Esophagus squamous epithelium (tissue), 5 donors: ENCODE results near the gene RIPOR2. TPM values are rescaled to one million over a fixed set of nuclear protein-coding genes. Genes with fewer than 3 reads are reported as not detected.

ENCODE experiments used
- DNase-seq: peaks from one replicate; lab custom pipeline; 2025; lab: John Stamatoyannopoulos, UW
- H3K27ac ChIP-seq, 4 donors: fragments of 200-600 bp; sonication (generic); one replicate each; pipeline ENCODE4 v1.5.1; 2016 to 2019; ENCODE audit warnings: mild to moderate bottlenecking in 1 of 4
- H3K27me3 ChIP-seq, 4 donors: fragments of 200-600 bp; sonication (generic); 1 replicate in 3 of 4; 2 replicates in 1 of 4; pipeline versions ENCODE4 v1.5.1 to v1.6.0; 2017 to 2021; ENCODE audit warnings: antibody characterized with exemption in 1 of 4
- H3K36me3 ChIP-seq, 3 donors: fragments of 200-600 bp; sonication (generic); one replicate each; pipeline ENCODE4 v1.5.1; 2016 to 2019
- H3K4me1 ChIP-seq, 3 donors: fragments of 200-600 bp; sonication (generic); one replicate each; pipeline ENCODE4 v1.5.1; 2017 to 2019
- H3K4me3 ChIP-seq, 4 donors: fragments of 200-600 bp; sonication (generic); 1 replicate in 3 of 4; 2 replicates in 1 of 4; pipeline ENCODE4 v1.5.1; 2016 to 2019; ENCODE audit warnings: mild to moderate bottlenecking in 2 of 4, moderate library complexity in 1 of 4
- H3K9me3 ChIP-seq, 3 donors: fragments of 200-600 bp; sonication (generic); one replicate each; pipeline ENCODE4 v1.5.1; 2016 to 2019
- POLR2A ChIP-seq, 4 donors: fragments of 450-650 bp; IDR thresholded peaks; one replicate each; pipeline ENCODE4 v1.6.1; 2017; ENCODE audit warnings: antibody characterized with exemption in 4 of 4, mild to moderate bottlenecking in 4 of 4, moderate library complexity in 3 of 4
- WGBS, 2 donors: methylation state at CpG; one replicate each; pipeline ENCODE4 v1.1.5; 2018; 5-methylcytosine and 5-hydroxymethylcytosine counted together
- intact Hi-C: fragments of 100-400 bp; cut with DNase I; formaldehyde crosslinking; loops from one replicate; pipeline ENCODE4 v1.15.0; 2022
- total RNA-seq, 4 donors: library from RNA; depleted of rRNA; stranded (reverse); fragments of >200 nt; gene quantifications; one replicate each; pipeline ENCODE4 v1.1.0, GENCODE V29; 2016
- TF ChIP-seq, protein P1 (sequence below), 6 experiments: fragments of 450-650 bp in 4 of 6; fragments of 200-600 bp in 2 of 6; sonication (generic) in 2 of 6; IDR thresholded peaks; one replicate each; pipeline ENCODE4 v1.5.1; 2016 to 2019; ENCODE audit warnings: antibody characterized with exemption in 6 of 6, mild to moderate bottlenecking in 4 of 6, moderate library complexity in 4 of 6
- donor health status: DM: yes; HTN: yes; CAD: no.

The RIPOR2 gene
- total RNA-seq, 4 donors from 2014 or later = 0.83 to 4.4 (median 3.3) TPM

DNA sequence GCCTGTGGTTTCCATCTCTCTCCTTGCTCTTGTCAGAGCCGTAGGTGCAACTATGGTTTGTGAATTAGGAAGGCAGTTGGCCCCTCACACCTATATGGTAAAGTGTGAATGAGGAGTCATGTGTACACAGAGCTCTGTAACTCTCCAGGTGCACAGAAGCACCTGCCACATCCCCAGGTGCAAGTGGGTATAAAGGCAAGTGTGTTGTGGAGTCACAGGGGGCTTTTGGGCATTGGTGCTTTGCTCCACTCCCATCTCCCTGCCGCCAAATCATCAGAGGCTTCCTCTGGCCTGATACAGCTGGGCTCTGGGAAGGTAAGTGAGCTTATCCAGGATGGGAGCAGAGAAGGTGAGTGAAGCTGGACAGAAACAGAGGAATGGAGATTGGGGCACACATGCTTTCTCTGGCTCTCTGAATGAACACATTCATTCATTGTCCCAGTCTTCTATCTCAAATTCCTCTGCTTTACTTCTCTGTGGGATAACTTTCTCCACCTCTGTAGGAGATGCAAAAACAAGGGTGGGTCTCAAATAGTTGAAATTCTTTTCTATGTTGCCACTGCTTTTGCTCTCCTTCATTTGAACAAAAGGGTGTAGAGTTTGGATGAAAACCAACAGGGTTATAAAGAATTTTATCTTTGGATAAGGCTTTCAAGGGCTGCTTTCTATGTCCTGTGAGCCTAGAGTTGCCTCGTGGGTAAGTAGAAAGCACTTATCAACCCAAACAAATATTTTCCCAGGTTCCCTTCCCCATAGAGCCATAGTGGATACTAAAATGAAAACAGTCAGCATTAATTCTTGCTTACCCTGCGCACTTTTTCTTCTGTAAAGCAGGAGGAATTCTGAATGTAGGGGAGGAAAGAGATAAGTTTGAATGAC, 45.0 kb upstream of the RIPOR2 start:
- H3K4me3 ChIP-seq = no peak overlapping the region
- H3K9me3 ChIP-seq = no peaks in the 10 kb centered on the region
- TF ChIP-seq, protein P1, sequence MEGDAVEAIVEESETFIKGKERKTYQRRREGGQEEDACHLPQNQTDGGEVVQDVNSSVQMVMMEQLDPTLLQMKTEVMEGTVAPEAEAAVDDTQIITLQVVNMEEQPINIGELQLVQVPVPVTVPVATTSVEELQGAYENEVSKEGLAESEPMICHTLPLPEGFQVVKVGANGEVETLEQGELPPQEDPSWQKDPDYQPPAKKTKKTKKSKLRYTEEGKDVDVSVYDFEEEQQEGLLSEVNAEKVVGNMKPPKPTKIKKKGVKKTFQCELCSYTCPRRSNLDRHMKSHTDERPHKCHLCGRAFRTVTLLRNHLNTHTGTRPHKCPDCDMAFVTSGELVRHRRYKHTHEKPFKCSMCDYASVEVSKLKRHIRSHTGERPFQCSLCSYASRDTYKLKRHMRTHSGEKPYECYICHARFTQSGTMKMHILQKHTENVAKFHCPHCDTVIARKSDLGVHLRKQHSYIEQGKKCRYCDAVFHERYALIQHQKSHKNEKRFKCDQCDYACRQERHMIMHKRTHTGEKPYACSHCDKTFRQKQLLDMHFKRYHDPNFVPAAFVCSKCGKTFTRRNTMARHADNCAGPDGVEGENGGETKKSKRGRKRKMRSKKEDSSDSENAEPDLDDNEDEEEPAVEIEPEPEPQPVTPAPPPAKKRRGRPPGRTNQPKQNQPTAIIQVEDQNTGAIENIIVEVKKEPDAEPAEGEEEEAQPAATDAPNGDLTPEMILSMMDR (IDR thresholded peaks at IDR 0.05) = no peak
- no peak for TF ChIP-seq POLR2A (IDR thresholded peaks at IDR 0.05)
- H3K27ac ChIP-seq = no peak overlapping the region
- no peaks in the 10 kb centered on the region for H3K36me3 ChIP-seq
- no peak for DNase-seq
- intact Hi-C loops = no loop called here
- WGBS, 2 donors = 82 to 83% methylated on average over 4 of the region's 4 CpGs
- no peaks in the 10 kb centered on the region for H3K27me3 ChIP-seq
- no peaks in the 10 kb centered on the region for H3K4me1 ChIP-seq

DNA sequence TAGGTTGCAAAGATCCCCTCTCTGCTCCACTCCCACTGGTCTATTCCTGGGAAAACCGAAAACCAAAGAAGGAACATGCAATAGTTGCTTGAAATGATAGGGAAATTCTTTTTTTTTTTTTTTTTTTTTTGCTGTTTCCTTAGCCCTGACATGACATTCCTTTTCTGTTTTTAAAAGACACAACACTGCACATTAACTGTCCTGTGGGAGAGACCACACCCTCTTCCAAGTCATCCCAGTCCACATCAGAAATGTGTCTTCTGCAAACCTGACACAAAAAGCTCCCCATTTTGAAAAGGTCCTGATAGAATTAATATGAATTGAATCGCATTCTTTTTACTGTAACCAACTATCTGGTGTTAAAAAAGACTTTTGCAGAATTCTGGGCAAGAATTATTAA, 43.4 kb upstream of the RIPOR2 start:
- DNase-seq = no peak
- TF ChIP-seq, protein P1 (IDR thresholded peaks at IDR 0.05) = no peak
- no peak for TF ChIP-seq POLR2A (IDR thresholded peaks at IDR 0.05)
- Histone ChIP-seq H3K27ac (no peak overlapping the region), H3K36me3 (no peaks in the 10 kb centered on the region), H3K9me3 (no peaks in the 10 kb centered on the region), H3K4me1 (no peaks in the 10 kb centered on the region), H3K4me3 (no peak overlapping the region), H3K27me3 (no peaks in the 10 kb centered on the region)
- intact Hi-C loops = no loop called here
- WGBS, 2 donors = 83 to 87% methylated on average over 2 of the region's 2 CpGs

DNA sequence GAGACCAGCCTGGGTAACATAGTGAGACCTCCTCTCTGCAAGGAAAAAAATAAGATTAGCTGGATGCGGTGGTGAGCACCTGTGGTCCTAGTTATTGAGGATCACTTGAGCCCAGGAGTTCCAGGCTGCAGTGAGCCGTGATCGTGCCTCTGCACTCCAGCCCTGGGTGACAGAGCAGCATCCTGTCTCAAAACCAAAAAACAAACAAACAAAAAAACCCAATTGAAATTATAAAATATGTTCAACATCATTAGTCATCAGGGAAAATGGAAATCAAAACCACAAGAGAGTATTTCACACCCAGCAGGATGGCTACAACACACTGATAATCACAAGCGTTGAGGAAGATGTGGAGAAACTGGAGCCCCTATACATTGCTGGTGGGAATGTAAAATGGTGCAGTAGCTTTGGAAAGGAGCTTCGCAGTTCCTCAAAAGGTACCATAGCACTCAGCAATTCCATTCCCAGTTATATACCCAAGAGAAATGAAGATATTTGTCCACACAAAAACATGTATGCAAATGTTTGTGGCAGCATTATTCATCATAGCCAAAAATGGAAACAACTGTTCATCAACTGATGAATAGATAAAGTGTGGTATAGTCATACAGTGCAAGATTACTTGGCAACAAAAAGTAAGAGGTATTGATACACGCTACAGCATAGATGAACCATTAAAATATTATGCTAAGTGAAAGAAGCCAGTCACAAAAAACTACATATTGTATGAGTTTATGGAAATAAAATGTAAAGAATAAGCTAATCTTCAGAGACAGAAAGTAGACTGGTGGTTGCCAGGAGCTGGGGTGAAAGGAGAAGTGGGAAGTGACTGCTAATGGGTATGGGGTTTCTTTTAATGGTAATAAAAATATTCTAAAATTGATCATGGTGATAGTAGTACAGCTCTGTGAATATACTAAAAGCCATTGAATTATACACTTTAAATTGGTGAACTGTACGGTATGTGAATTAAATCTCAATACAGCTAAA, 38.7 kb upstream of the RIPOR2 start:
- H3K36me3 ChIP-seq = no peaks in the 10 kb centered on the region
- intact Hi-C loops = no loop called here
- TF ChIP-seq, protein P1 (IDR thresholded peaks at IDR 0.05) = no peak
- TF ChIP-seq POLR2A (IDR thresholded peaks at IDR 0.05) = no peak
- H3K27me3 ChIP-seq = no peaks in the 10 kb centered on the region
- DNase-seq = no peak
- H3K4me1 ChIP-seq = no peaks in the 10 kb centered on the region
- no peak overlapping the region for H3K4me3 ChIP-seq
- no peaks in the 10 kb centered on the region for H3K9me3 ChIP-seq
- 65 to 85% methylated on average over 7 of the region's 7 CpGs for WGBS, 2 donors
- H3K27ac ChIP-seq = no peak overlapping the region

DNA sequence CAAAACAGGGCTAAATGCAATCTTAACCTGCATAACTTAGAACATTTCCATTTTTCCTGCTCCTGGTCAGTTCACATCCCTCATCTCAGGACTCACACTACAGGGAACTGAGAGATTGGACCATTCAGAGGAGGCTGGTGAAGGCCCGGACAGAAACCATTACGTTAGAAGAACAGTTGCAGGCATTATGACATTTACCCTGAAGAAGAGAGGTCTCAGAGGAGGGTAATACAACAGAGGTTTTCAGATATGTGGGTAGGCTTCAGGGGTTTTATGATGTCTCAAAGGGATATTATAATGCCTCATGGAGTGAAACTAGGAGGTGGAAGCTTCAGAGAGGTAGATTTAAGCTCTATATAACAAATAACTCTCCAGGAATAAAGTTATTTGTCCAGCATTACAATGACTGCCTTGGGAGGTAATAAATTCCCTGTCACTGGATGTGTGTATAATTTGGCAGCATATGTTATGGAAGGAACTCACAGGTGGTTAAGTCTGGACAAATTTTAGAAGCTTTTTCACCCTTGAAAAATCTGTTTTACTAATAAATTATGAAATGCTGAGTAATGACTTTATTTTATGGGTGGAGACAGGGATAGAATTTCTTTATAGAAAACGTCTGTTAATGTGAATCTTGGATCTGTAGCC, 36.7 kb upstream of the RIPOR2 start:
- no peaks in the 10 kb centered on the region for H3K4me1 ChIP-seq
- no peaks in the 10 kb centered on the region for H3K36me3 ChIP-seq
- H3K27ac ChIP-seq = no peak overlapping the region
- no peaks in the 10 kb centered on the region for H3K27me3 ChIP-seq
- DNase-seq = no peak
- intact Hi-C loops = no loop called here
- H3K9me3 ChIP-seq = no peaks in the 10 kb centered on the region
- 43 to 50% methylated on average over 3 of the region's 3 CpGs for WGBS, 2 donors
- no peak overlapping the region for H3K4me3 ChIP-seq
- TF ChIP-seq, protein P1 (IDR thresholded peaks at IDR 0.05) = no peak
- TF ChIP-seq POLR2A (IDR thresholded peaks at IDR 0.05) = no peak
